Neural cell (in vitro differentiated cells): ENCODE results near the gene HJURP.

ENCODE experiments used
- CTCF ChIP-seq: fragments of 450-650 bp; IDR thresholded peaks from 2 replicates; pipeline ENCODE4 v1.5.1; 2014; ENCODE audit warnings: antibody characterized with exemption, mild to moderate bottlenecking, moderate library complexity; ENCODE audit not compliant: poor library complexity, severe bottlenecking
- EP300 ChIP-seq: fragments of 450-650 bp; conservative IDR thresholded peaks from 2 replicates; pipeline ENCODE4 v1.6.1; 2014; ENCODE audit warnings: antibody characterized with exemption, mild to moderate bottlenecking, moderate library complexity; ENCODE audit not compliant: poor library complexity, severe bottlenecking
- EZH2 ChIP-seq: fragments of 200-600, 300-800 bp; shearing (Covaris generic), sonication (generic); IDR thresholded peaks from 2 replicates; pipeline ENCODE4 v1.6.1; 2014; ENCODE audit warnings: antibody characterized with exemption, low read length, borderline replicate concordance, mild to moderate bottlenecking; ENCODE audit not compliant: insufficient read depth, poor library complexity, severe bottlenecking
- POLR2AphosphoS5 ChIP-seq: IDR thresholded peaks from 2 replicates; pipeline ENCODE4 v1.6.1; 2012
- RAD21 ChIP-seq: fragments of 450-650 bp; conservative IDR thresholded peaks from 2 replicates; pipeline ENCODE4 v1.6.1; 2014; ENCODE audit warnings: antibody characterized with exemption, mild to moderate bottlenecking, moderate library complexity
- TAF1 ChIP-seq: IDR thresholded peaks from 2 replicates; pipeline ENCODE4 v1.6.1; 2012; ENCODE audit warnings: low read depth

GRCh38 chr2:233798335-233799086 is 55.8 kb downstream of the HJURP start:
- TF ChIP-seq POLR2AphosphoS5 (no peak), EZH2 (no peak), CTCF (no peak), EP300 (no peak), TAF1 (no peak), RAD21 (no peak)
